GM21825 (cell line): ENCODE measurements around the gene LPCAT3.
A peak's percentile ranks its signal among the peaks of the same experiment; 100 is the strongest.
"Not testable (repeated sequence)": the region's sequence is repeated elsewhere in the genome, so short reads cannot be mapped to it uniquely, and the experiment has no call there.

Source experiments
- ATAC-seq: cut with Tn5 transposase; IDR thresholded peaks from one replicate; pipeline ENCODE4 v1.9.1; 2021; ENCODE audit warnings: mild to moderate bottlenecking, moderate library complexity; ENCODE audit not compliant: unreplicated experiment

LPCAT3 gene

GRCh38 chr12:7038591-7038990 lies 20.3 kb upstream of the LPCAT3 start:
- no peak for ATAC-seq

- ATAC-seq: not testable (repeated sequence)
These were observed 19.1 kb upstream of the LPCAT3 start for GRCh38 chr12:7037411-7037810.

GRCh38 chr12:7035463-7035862 lies 17.2 kb upstream of the LPCAT3 start:
- ATAC-seq: no peak

- no peak for ATAC-seq
These were observed 16.2 kb upstream of the LPCAT3 start for GRCh38 chr12:7034464-7034863.

- ATAC-seq: no peak
These were observed 14.7 kb upstream of the LPCAT3 start for GRCh38 chr12:7032990-7033389.

GRCh38 chr12:7031306-7031705 lies 13.0 kb upstream of the LPCAT3 start:
- no peak for ATAC-seq

GRCh38 chr12:7026854-7027253 lies 8.6 kb upstream of the LPCAT3 start:
- no peak for ATAC-seq

- ATAC-seq: no peak
These were observed 4.8 kb upstream of the LPCAT3 start for GRCh38 chr12:7023114-7023513.

- no peak for ATAC-seq
These were observed 3.7 kb upstream of the LPCAT3 start for GRCh38 chr12:7021956-7022355.

GRCh38 chr12:7019043-7019569 lies 830 bp upstream of the LPCAT3 start:
- ATAC-seq: no peak

- ATAC-seq: peak; percentile 6
These were observed 366 bp downstream of the LPCAT3 start for GRCh38 chr12:7017870-7018349.

GRCh38 chr12:7016958-7017571 lies 1.2 kb downstream of the LPCAT3 start:
- no peak for ATAC-seq

GRCh38 chr12:7015555-7016370 lies 2.5 kb downstream of the LPCAT3 start:
- no peak for ATAC-seq

GRCh38 chr12:7013101-7013500 lies 5.2 kb downstream of the LPCAT3 start:
- no peak for ATAC-seq

- no peak for ATAC-seq
These were observed 6.2 kb downstream of the LPCAT3 start for GRCh38 chr12:7012024-7012607.

GRCh38 chr12:7011398-7011797 lies 6.9 kb downstream of the LPCAT3 start:
- ATAC-seq: not testable (repeated sequence)

GRCh38 chr12:7009512-7009911 lies 8.8 kb downstream of the LPCAT3 start:
- ATAC-seq: no peak

- no peak for ATAC-seq
These were observed 9.4 kb downstream of the LPCAT3 start for GRCh38 chr12:7008864-7009263.

- no peak for ATAC-seq
These were observed 11.6 kb downstream of the LPCAT3 start for GRCh38 chr12:7006639-7007038.

GRCh38 chr12:7005311-7005710 lies 13.0 kb downstream of the LPCAT3 start:
- ATAC-seq: no peak

- no peak for ATAC-seq
These were observed 13.4 kb downstream of the LPCAT3 start for GRCh38 chr12:7004840-7005239.
